CD4-positive, alpha-beta T cell treated with Interleukin-4 for 1 hour (primary cell): ENCODE measurements around the gene COA1.
A peak's percentile ranks its signal among the peaks of the same experiment; 100 is the strongest.
"Not testable (repeated sequence)": the region's sequence is repeated elsewhere in the genome, so short reads cannot be mapped to it uniquely, and the experiment has no call there.

Experiments
- DNase-seq, 2 donors: peaks; one replicate each; pipeline ENCODE4 v3.0.0-alpha.2; 2020 to 2022

The COA1 gene

DNA sequence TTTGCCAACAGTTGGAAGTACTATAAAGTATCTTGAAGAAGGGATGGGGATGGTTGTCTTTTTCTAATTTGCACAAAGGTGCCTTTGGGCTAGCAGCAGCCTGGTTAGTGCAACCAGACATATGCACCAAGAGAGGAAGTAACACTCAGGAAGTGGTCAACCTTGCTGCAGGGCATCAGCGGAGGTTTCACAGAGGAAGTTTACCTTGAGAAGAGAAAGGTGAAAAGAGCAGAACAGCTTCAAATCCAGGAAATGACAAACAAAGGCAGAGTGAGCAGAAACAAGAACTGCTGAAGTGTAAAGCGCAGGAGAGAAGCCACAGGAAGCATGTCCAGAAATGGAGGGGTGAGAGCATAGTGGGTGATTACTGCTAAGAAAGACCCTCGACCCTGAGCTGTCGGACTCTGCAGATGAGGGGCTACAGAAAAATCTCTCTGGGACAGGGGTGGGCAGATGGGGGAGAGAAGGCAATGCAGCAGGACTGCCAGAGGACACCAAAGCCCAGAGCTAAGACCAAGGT lies 79.5 kb downstream of the COA1 start:
- DNase-seq: peak; percentile 87 to 88

GRCh38 chr7:43648473-43649406 lies 80.6 kb downstream of the COA1 start:
- DNase-seq: peak; percentile 91 to 92

GRCh38 chr7:43647673-43648472 lies 81.5 kb downstream of the COA1 start:
- peak; percentile 39 to 40 for DNase-seq

DNA sequence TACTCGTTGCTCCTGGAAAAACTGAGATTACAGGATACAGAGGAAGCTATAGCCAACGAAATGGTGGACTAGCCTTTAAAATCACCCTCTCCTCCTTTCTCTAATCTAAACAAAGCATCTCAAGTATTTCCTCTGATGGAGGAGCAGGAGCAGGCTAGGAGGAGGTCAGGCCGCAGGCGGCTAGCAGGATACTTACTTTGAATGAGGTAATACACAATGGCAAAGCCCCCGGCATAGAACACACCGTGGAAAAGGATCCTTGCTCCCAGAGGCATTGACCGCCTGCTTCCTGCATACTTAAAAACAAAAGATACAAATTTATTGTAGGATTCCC lies 82.0 kb downstream of the COA1 start:
- no peak for DNase-seq

DNA sequence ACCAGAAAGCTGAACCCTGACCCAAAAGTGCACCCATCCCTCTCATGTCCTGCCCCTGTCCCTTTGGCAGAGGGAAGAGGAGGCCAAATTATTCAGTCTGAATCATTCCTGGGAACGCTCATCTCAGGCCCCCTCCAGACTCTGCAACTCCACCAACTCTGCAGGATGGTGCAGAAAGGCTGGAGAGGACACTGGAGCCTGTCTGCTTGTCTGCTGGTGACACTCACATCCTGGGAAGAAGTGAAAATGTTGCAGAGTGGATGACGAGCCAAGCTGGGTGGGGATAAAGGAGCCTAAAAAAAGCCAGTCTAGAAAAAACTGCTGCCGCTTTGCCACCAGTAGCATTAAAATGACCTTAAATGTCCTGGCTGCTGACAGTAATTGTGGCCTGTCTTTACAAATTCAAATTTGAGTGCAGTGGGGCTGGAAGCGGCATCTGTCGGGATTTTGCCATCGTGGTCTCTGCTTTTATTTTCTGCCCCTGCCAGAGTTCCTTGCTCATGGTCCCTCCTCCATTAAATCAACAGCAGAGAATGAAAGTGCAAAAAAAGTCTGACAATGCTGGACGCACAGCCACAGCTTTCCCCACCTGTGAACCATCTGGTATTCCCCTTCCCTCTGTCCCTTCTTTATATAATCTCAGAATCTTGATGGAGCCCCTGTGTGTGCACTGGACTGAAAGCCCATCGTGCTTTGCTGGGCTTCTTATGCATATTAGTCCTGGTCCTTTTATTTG lies 82.6 kb downstream of the COA1 start:
- no peak for DNase-seq

DNA sequence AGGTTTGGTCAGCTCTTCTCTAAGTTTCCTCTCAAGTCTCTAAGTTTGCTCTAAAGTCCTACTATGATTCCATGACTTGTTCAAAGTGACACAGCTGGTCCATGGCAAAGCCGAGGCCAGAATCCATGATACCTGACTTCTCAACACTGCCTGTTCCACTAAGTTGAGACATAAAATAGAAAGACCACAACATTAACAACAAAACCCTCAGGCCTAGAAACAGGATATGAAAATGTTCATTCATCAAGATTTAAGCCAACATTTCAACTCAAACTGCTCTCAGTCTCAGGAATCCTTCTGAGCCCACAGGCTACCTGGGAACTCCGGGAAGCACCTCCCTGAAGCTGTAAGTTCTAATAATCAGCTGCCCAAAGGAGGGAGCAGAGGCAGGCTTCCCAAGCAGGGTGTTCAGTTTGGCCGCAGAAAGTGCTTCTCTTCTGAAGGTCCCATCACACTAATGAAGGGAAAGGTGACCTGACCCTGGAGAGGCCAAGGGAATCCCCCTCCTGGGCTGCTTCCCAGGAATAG lies 83.6 kb downstream of the COA1 start:
- DNase-seq: no peak

DNA sequence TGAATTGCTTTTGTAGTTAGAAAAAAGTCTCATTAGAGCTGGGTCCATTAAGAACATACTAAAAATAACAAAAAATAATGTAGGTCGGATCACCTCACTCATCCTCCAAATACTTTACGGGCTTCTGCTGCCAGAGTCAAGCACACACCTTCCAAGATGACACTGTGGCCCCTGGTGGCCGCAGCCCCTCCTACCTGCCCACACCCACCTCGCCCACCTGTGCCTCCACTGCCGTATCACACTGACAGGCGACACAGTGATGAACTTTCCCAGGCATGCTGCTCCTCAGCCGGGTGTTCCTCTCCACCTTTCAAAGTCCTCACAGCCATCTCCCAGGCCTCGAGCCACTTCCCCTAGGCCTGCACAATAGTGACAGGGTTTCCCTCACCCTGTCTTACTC lies 85.5 kb downstream of the COA1 start:
- DNase-seq: no peak

DNA sequence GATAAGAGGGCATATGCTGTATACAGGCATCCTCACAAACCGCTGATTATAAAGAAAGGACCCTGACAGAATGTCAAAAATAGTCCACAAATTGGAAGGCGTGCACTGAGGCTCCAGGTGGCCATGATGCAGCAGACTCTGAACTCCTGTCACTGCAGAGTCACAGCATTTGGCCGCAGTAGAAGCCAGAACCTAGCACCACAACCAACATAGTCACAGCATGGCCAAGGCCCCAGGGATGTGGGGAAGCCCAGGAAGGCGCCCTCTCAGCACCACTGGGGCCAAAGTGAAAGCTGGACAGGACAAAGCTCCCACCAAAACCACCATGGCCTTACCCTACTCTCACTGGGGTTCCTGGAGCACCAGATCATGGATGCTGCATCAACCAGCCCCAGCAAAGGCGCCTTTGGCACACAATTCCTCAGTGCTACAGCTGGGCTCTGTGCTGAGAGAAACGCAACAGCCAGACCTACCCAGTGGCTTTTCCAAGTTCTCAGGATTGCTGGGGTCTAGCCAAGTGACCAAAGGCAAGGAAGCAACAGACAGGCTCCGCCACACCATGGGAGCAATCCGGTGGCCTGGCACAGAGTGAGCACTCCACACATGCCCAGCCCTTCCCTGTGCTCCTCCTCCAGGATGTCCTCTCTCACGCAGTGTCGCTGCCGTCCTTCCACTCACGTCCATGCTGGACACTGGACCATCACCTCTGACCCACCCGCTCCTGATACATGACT lies 86.3 kb downstream of the COA1 start:
- no peak for DNase-seq

DNA sequence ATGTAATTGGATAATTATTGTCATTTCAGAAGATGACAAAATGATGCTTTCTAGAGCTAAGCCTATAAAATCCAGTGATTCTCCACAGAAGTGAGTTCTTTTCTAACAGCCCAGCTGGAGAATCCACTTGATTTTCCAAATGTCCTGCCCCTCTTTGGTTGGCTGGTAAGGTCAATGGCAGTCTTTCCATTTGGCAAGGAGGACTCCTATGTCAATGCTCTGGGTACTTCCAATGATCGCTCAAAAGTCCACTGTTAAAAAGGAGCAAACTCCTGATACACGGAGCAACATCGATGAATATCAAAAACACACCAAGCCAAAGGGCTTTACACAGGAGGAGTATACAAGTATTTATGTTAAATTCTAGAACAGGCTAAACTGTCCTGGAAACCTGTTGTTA lies 88.6 kb downstream of the COA1 start:
- DNase-seq: no peak

DNA sequence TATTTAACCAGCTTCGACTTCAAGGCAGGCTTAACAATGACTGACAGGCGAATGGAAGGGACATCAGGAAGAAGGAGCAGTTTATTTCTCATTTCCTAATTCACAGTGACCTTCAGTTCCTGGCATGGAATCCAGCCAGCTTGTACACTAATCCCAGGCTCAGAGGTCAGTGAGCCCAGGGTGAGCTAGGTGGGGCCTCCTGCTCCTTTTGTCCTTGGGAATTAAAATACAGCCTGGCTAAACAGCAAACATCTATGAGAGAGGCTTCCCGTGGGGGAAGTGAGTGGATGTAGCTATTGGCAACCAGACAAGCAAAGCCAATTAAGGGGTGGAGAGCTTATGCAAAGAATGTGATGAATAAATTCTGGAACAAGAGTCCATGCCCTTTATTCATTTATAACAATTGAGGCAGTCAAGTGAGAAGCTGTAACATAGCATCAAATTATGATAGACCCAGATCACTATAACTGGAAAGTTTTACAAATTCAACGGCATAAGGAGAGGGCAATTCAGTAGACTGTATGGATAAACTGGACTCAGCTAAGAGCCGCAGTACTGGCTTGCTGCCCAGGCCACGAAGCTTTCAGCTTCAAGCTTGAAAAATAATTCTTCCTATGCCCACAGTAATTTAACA lies 89.3 kb downstream of the COA1 start:
- DNase-seq: no peak

GRCh38 chr7:43637114-43637806 lies 92.1 kb downstream of the COA1 start:
- DNase-seq: peak in 1 of 2 donors; percentile 49

DNA sequence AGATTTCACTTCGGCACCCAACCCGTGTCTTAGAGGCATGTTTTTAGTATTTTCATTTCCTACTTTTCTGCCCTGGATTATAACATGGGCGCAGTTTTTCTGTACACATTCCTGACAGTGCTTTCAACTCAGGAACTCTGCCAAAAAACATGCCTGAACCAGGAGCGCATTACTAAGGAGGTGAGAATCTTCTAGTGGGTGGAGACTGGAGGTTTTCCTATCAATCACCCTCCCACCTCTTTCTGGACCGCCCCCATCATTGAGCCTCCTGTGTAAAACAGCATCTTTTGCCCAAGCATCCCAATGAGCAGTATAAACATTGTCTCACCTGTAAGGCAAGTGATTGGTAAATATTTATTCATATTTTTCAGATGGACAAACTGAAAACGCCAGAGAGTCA lies 93.2 kb downstream of the COA1 start:
- DNase-seq: no peak

DNA sequence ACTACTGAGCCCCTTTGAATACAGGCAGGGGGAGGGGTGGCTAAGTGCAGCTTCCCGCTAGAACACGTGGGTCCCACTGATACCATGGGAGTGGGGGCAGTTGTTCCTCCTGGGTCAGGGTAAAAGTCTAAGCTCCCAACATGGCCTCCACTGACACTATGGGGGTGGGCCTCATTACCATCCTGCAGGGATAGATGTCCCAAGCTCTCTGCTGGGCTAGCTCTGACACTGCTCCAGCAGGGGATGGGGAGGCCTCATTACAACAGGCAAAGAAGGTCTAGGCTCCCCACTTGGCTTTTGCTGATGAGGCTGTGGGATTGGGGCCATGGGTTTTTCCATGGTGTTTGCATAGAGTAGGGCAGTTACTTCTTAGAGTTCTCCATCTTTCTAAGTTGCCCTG lies 94.9 kb downstream of the COA1 start:
- DNase-seq: no peak

DNA sequence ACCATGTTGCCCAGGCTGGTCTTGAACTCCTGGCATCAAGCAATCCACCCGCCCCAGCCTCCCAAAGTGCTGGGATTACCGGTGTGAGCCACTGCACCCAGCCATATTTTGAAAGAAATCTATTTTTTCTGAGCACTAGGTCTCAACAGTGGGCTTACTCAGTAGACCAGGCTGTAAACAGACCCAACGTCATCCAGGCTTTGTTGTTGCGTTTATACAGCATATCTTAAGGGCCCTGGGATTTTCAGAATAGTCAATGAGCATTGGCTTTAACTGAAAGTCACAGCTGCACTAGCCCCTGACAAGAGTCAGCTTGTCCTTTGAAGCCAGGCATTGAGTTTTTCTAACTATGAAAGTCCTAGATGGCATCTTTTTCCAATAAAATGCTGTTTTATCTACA lies 96.6 kb downstream of the COA1 start:
- no peak for DNase-seq

- no peak for DNase-seq
Measured at GRCh38 chr7:43631559-43631958, 97.8 kb downstream of the COA1 start.

DNA sequence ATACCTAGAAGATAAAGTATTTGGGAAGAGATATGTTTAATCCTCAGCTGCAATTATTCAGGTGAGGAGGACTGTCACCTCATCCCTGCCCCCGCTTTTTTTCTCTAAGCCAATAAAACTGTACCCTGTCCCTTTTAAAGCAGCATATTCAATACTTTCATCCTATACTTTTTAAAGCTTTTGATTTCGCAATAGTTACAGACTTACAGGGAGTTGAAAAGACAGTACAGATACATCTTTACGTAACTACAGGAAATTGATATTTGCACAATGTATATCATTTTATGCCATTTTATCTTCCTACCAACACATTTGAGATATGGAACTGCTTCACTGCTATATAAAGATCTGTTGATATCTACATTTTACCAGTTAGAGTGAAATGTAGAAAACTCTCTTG lies 98.8 kb downstream of the COA1 start:
- DNase-seq: no peak

DNA sequence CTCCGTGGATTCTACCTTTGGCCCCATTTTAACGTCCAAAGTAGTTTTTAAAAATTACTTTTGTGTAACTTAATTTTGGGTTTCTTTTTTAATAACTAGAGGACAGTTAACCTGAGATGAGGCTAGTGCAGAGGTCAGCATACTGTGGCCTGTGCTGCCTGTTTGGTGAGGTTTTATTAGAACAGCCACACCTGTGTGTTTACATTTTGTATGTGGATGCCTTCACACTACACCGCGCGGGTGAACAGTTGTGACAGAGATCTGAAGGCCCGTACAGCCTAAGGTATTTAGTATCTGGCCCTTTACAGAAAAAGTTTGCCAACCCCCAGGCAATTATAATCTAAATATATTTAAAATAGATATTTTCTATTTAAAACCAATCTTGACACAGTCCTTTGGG lies 99.5 kb downstream of the COA1 start:
- no peak for DNase-seq

GRCh38 chr7:43628431-43628830 lies 100.9 kb downstream of the COA1 start:
- no peak for DNase-seq

DNA sequence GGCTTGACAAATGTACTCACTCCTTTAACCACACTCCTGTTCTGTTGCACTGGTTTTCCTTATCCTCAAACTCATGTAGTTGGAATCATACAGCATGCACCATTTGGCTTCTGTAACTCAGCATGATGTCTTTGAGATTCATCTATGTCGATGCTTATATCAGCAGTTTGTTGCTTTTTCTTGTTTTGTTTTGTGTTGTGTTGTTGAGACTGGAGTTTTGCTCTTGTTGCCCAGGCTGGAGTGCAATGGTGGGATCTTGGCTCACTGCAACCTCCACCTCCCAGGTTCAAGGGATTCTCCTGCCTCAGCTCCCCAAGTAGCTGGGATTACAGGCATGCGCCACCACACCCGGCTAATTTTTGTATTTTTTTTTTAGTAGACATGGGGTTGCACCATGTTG lies 101.5 kb downstream of the COA1 start:
- DNase-seq: not testable (repeated sequence)

DNA sequence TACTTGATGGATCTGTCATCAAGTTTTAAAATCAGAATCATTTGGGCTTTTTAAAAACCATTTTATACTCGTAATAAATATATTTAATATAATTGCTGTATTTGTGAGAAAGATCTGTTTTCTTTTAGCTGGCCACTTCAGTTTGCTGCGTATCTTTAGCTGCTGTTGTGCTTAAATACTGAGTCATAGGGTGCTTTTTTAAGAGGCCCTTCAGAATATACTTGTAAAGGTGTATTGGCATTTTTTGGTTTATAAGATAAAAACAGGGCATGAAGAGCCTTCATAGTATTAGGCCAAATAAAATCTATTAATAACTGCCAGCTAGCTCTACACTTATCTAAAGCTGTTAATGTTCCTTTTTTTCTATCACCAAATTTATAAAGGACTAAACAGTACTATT lies 102.6 kb downstream of the COA1 start:
- DNase-seq: no peak

GRCh38 chr7:43625980-43626379 lies 103.3 kb downstream of the COA1 start:
- DNase-seq: no peak
